Fibroblast of lung (primary cell): ENCODE measurements around the gene KCNJ10. TPM values are rescaled to one million over a fixed set of nuclear protein-coding genes. Genes with fewer than 3 reads are reported as not detected.

Source experiments
- DNase-seq, 2 donors: peaks; one replicate each; pipeline versions ENCODE4 v3.0.0 to v3.0.0-alpha.2; 2010; ENCODE audit warnings: low read depth in 2 of 2
- H2AFZ ChIP-seq: 2 replicates; pipeline ENCODE4 v1.5.1; 2012; ENCODE audit warnings: low read length, control low read depth, inconsistent platforms
- H3K27ac ChIP-seq: 2 replicates; pipeline ENCODE4 v1.5.1; 2011; ENCODE audit warnings: low read length, control low read depth; ENCODE audit not compliant: insufficient read depth
- H3K27me3 ChIP-seq: 2 replicates; pipeline ENCODE4 v1.5.1; 2011; ENCODE audit warnings: mild to moderate bottlenecking, low read length; ENCODE audit not compliant: control insufficient read depth, insufficient read depth
- H3K36me3 ChIP-seq: 2 replicates; pipeline ENCODE4 v1.5.1; 2011; ENCODE audit warnings: low read length; ENCODE audit not compliant: control insufficient read depth, insufficient read depth
- H3K4me1 ChIP-seq: 2 replicates; pipeline ENCODE4 v1.5.1; 2011; ENCODE audit warnings: low read length; ENCODE audit not compliant: control insufficient read depth, insufficient read depth; ENCODE audit errors: extremely low read depth
- H3K4me2 ChIP-seq: 2 replicates; pipeline ENCODE4 v1.5.1; 2011; ENCODE audit warnings: low read length, control low read depth; ENCODE audit not compliant: insufficient read depth; ENCODE audit errors: extremely low read depth
- H3K4me3 ChIP-seq, 4 experiments: fragments of 200-600 bp in 1 of 4; sonication (generic) in 1 of 4; replicated peaks in 1 of 4; 2 replicates each; pipeline ENCODE4 v1.5.1; 2011 to 2016; ENCODE audit warnings: low read length in 4 of 4, low read depth in 3 of 4, mild to moderate bottlenecking in 3 of 4, control low read depth in 2 of 4, inconsistent platforms in 1 of 4, mixed read lengths in 1 of 4; ENCODE audit not compliant: insufficient read depth in 1 of 4; ENCODE audit errors: control extremely low read depth in 1 of 4
- H3K79me2 ChIP-seq: 2 replicates; pipeline ENCODE4 v1.5.1; 2012; ENCODE audit warnings: mild to moderate bottlenecking, low read length, inconsistent platforms; ENCODE audit not compliant: control insufficient read depth, insufficient read depth
- H3K9ac ChIP-seq: 2 replicates; pipeline ENCODE4 v1.5.1; 2011; ENCODE audit warnings: mild to moderate bottlenecking, low read length, control low read depth; ENCODE audit not compliant: insufficient read depth
- H3K9me3 ChIP-seq: 2 replicates; pipeline ENCODE4 v1.5.1; 2012; ENCODE audit warnings: low read depth, low read length; ENCODE audit not compliant: control insufficient read depth, insufficient read depth
- H4K20me1 ChIP-seq: 2 replicates; pipeline ENCODE4 v1.5.1; 2011; ENCODE audit warnings: low read length; ENCODE audit not compliant: control insufficient read depth, insufficient read depth; ENCODE audit errors: extremely low read depth
- EZH2 ChIP-seq: IDR thresholded peaks from 2 replicates; pipeline ENCODE4 v1.5.1; 2012; ENCODE audit warnings: low read length, control low read depth, mild to moderate bottlenecking; ENCODE audit errors: missing control alignments
- polyA plus RNA-seq, 2 donors: library from polyadenylated mRNA; depleted of rRNA in 1 of 2; stranded (reverse) in 1 of 2; unstranded in 1 of 2; fragments of >200 nt; gene quantifications; 2 replicates each; pipeline ENCODE4 v1.2.1, GENCODE V29; 2011 to 2012; ENCODE audit warnings: missing spikeins in 1 of 2
- total RNA-seq: library from RNA; depleted of rRNA; stranded (reverse); fragments of >200 nt; gene quantifications from 2 replicates; pipeline ENCODE4 v1.2.1, GENCODE V29; 2014
- TF ChIP-seq, protein P1 (sequence below), 2 donors: IDR thresholded peaks in 1 of 2; conservative IDR thresholded peaks in 1 of 2; 1 replicate in 1 of 2; 2 replicates in 1 of 2; pipeline ENCODE4 v1.5.1; 2011 to 2012; ENCODE audit warnings: low read length in 2 of 2, control low read depth in 1 of 2, inconsistent platforms in 1 of 2, low read depth in 1 of 2, mild to moderate bottlenecking in 1 of 2

Gene KCNJ10
- total and polyA plus RNA-seq, 2 donors (not counting 1 experiment from before 2014, with no cell fraction given): not detected

DNA sequence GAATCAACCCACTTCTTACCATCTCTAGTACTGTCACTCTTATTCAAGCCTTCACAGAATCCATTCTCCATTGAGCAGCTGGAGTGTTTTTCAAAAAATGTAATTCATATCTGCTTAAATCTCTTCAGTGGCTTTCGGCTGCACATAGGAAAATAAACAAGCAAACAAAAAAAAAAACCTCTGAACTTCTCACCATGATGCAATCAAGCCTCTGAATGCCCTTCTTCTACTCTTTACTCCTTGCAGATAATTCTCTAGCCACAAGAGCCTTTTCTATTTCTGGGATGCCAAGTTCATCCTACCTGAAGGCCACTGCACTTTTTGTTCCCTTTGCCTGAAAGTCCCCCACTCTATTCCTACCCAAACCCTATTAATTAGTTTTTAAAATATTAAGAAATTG lies 52.4 kb downstream of the KCNJ10 start:
- no peak overlapping the region for H3K27ac ChIP-seq
- no peak for DNase-seq
- H3K79me2 ChIP-seq: no peaks in the 10 kb centered on the region
- H3K9me3 ChIP-seq: no peaks in the 10 kb centered on the region
- no peaks in the 10 kb centered on the region for H3K36me3 ChIP-seq
- TF ChIP-seq EZH2: no peak
- TF ChIP-seq, protein P1, sequence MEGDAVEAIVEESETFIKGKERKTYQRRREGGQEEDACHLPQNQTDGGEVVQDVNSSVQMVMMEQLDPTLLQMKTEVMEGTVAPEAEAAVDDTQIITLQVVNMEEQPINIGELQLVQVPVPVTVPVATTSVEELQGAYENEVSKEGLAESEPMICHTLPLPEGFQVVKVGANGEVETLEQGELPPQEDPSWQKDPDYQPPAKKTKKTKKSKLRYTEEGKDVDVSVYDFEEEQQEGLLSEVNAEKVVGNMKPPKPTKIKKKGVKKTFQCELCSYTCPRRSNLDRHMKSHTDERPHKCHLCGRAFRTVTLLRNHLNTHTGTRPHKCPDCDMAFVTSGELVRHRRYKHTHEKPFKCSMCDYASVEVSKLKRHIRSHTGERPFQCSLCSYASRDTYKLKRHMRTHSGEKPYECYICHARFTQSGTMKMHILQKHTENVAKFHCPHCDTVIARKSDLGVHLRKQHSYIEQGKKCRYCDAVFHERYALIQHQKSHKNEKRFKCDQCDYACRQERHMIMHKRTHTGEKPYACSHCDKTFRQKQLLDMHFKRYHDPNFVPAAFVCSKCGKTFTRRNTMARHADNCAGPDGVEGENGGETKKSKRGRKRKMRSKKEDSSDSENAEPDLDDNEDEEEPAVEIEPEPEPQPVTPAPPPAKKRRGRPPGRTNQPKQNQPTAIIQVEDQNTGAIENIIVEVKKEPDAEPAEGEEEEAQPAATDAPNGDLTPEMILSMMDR (conservative IDR thresholded peaks at IDR 0.05 in 1 of 2, IDR thresholded peaks at IDR 0.05 in 1 of 2; ENCODE audit: low read depth in 1 of 2, low read length in 2 of 2): no peak
- H3K4me3 ChIP-seq: no peak overlapping the region
- H4K20me1 ChIP-seq: no peaks in the 10 kb centered on the region
- no peaks in the 10 kb centered on the region for H3K4me1 ChIP-seq
- no peaks in the 10 kb centered on the region for H3K27me3 ChIP-seq
- no peak overlapping the region for H3K4me2 ChIP-seq
- no peak overlapping the region for H3K9ac ChIP-seq
- no peak overlapping the region for H2AFZ ChIP-seq

DNA sequence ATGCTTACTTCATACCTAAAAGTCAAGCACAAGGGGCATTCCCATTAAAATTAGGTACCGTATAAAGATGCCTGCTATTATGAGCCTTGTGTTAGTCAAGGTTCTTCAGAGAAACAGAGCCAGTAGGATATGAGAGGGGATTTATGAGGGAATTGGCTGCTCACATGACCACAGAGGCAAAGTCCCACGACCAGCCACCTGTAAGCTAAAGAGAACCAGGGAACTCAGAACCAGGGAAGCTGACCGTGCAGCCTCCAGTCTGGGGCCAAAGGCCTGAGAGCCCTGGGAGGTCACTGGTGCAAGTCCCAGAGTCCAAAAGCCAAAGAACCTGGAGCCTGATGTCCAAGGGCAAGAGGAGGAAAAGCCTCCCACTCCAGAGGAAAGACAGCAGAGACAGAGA lies 58.2 kb downstream of the KCNJ10 start:
- no peak for TF ChIP-seq EZH2
- TF ChIP-seq, protein P1 (conservative IDR thresholded peaks at IDR 0.05 in 1 of 2, IDR thresholded peaks at IDR 0.05 in 1 of 2; ENCODE audit: low read depth in 1 of 2, low read length in 2 of 2): no peak
- no peaks in the 10 kb centered on the region for H4K20me1 ChIP-seq

DNA sequence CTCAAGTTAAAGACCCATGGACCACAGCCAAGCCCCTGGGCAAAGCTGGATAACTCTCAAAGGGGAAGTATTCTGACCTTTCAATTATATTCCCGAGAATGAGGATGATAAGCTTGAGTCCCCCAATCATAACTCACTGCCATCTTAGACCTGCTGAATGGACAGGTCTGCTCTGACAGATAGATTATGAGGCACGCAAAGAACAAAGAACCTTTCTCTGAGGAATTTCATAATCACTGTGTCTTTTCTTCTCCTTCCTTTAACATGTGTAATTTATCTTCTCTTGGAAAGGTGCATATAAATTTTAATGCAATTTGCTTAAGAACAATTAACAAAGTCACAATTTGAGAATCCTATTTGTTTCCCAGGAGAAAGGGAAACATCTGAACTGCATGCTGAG lies 60.2 kb downstream of the KCNJ10 start:
- Histone ChIP-seq H3K27ac (no peak overlapping the region), H3K9ac (no peak overlapping the region), H3K36me3 (no peaks in the 10 kb centered on the region), H3K9me3 (no peaks in the 10 kb centered on the region), H3K79me2 (no peaks in the 10 kb centered on the region), H3K4me3 (no peak overlapping the region), H3K27me3 (no peaks in the 10 kb centered on the region), H4K20me1 (no peaks in the 10 kb centered on the region), H3K4me2 (no peak overlapping the region), H2AFZ (no peak overlapping the region), H3K4me1 (no peaks in the 10 kb centered on the region)
- no peak for DNase-seq
- TF ChIP-seq, protein P1 (conservative IDR thresholded peaks at IDR 0.05 in 1 of 2, IDR thresholded peaks at IDR 0.05 in 1 of 2; ENCODE audit: low read depth in 1 of 2, low read length in 2 of 2): no peak
- no peak for TF ChIP-seq EZH2

More for the DNA sequence above, 58.2 kb downstream of the KCNJ10 start:
- no peaks in the 10 kb centered on the region for H3K36me3 ChIP-seq
- H3K79me2 ChIP-seq: no peaks in the 10 kb centered on the region
- H2AFZ ChIP-seq: no peak overlapping the region
- no peaks in the 10 kb centered on the region for H3K4me1 ChIP-seq
- H3K9ac ChIP-seq: no peak overlapping the region
- no peak overlapping the region for H3K27ac ChIP-seq
- H3K27me3 ChIP-seq: no peaks in the 10 kb centered on the region
- no peak overlapping the region for H3K4me2 ChIP-seq
- H3K4me3 ChIP-seq: no peak overlapping the region
- H3K9me3 ChIP-seq: no peaks in the 10 kb centered on the region
- DNase-seq: no peak
